Rectal smooth muscle tissue (tissue), 1 donor: ENCODE results near the gene TRABD2B.

Experiments
- H3K27ac ChIP-seq: one replicate; pipeline ENCODE4 v1.7.0; 2013; ENCODE audit warnings: low read depth, low read length, inconsistent platforms
- H3K27me3 ChIP-seq: one replicate; pipeline ENCODE4 v1.7.0; 2013; ENCODE audit warnings: low read length; ENCODE audit not compliant: control insufficient read depth, insufficient read depth
- H3K36me3 ChIP-seq: one replicate; pipeline ENCODE4 v1.7.0; 2013; ENCODE audit warnings: low read length; ENCODE audit not compliant: control insufficient read depth, insufficient read depth
- H3K4me1 ChIP-seq: one replicate; pipeline ENCODE4 v1.7.0; 2013; ENCODE audit warnings: low read length; ENCODE audit not compliant: control insufficient read depth, insufficient read depth
- H3K4me3 ChIP-seq: one replicate; pipeline ENCODE4 v1.7.0; 2013; ENCODE audit warnings: low read length
- H3K9ac ChIP-seq: one replicate; pipeline ENCODE4 v1.7.0; 2013; ENCODE audit warnings: low read length

TRABD2B gene

DNA sequence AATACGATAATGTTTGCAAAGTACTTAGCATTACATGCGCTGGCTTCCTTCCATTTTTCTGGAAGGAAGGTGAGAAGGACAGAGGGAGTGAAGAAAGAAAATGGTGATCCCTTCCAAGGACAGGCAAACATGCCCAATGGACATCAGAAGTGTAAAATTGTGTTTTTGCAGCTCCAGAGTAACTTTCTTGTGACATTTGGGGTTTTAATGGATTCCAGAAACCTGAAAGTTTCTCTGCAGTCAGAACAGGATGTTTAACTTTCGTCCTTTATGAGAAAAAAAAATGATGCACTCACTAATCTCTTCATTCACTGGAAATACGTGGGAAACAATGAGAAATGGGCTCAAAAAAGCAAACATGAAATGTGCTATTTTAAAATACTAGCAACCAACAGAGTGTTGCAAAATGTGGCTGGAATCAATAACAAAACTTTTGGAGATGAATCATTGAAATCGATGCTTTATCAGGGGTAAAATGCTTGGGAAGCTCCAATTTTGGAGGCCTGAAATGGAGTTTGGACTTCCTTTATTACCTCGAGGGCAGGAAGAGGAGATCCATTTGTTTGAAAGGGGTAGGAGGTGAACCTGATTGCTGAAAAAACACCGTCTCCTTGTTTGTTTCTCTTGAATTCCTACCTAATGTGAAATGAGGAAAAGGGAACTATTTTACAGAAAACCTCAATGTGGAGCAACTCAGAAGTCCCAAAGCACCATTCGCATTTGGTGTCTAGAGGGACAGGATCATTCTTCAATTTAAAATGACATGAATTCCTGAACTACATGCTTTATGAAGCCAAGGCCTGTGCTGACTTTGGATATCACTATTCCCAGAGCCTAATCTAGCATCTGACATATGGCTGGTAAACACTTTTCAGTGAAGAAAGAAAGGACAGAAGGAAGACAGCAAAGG lies 129.5 kb downstream of the TRABD2B start:
- no peak overlapping the region for H3K4me3 ChIP-seq
- H3K27me3 ChIP-seq, result no peaks in the 10 kb centered on the region
- H3K4me1 ChIP-seq, result no peaks in the 10 kb centered on the region
- H3K9ac ChIP-seq, result no peak overlapping the region
- H3K36me3 ChIP-seq, result no peaks in the 10 kb centered on the region
- no peak overlapping the region for H3K27ac ChIP-seq

DNA sequence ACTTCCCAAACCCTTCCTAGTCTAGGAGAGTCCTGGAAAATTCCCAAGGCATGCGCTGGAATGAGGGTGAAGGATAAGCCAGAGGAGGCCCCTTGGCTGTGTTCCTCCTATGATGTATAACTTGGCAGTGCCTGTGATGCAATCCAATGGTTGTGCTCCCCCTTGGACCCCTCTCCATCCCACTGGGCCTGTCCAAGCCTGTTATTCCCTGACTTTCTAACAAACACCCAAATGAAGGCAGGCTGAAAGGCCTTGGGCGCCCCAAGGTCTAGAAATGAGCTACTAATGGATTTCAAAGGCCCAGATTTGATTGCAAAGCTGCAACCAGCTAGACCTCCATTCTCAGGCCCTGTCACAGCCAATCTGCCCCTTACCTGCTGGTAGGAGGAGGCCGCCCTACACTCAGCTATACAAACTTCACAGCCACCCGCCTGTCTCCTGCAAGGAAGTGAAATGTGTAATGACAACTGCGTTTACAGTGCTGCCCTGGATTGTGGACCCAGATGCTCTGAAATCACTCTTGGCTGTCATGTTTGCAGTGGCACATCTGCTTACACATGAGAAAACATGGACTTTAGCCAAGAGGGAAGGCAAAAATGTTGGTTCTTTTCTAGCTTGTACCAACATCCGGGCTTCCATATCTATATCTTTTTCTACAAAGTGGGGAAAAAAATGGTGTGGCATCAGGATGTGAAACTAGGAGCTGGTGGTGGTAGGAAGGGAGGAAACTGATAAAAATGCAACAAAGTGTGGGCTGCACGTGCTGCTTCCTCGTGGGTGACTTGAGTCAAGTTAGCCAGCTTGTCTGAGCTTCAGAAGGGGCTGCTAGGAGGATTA lies 130.4 kb downstream of the TRABD2B start:
- Histone ChIP-seq H3K27ac (no peak overlapping the region), H3K36me3 (no peaks in the 10 kb centered on the region), H3K4me1 (no peaks in the 10 kb centered on the region), H3K4me3 (no peak overlapping the region), H3K9ac (no peak overlapping the region), H3K27me3 (no peaks in the 10 kb centered on the region)

DNA sequence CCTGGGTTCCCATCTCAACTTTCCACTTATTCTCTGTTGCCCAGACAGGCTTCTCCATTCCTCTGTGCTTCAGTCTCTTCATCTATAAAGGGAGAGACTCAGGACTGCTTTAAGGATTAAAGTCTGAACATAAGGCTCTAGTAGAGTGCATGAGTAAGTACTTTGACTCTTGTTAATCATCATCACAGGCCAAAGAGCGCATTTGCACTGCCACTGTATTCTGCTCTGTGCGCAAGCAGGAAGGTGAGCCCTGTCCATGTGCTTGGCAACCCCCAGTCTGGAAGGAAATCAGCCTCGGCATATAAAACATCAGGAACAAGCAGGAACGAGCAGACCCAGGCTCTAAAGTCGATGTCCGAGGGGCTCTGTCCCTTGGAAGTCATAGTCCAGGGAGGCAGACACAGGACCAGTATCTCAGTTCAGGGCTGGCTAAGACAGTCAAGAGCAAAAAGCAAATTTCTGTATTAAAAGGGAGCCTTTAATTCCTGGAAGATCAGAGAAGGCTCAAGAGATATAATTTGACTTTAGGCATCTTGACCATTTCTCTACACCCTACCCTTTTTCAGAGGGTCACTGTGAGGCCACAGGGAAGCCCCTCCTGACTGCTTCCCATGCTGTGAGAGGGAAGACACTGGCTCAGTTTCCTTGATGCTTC lies 131.2 kb downstream of the TRABD2B start:
- no peak overlapping the region for H3K4me3 ChIP-seq
- no peaks in the 10 kb centered on the region for H3K36me3 ChIP-seq
- no peak overlapping the region for H3K27ac ChIP-seq
- H3K9ac ChIP-seq, result no peak overlapping the region
- H3K27me3 ChIP-seq, result no peaks in the 10 kb centered on the region
- H3K4me1 ChIP-seq, result no peaks in the 10 kb centered on the region

DNA sequence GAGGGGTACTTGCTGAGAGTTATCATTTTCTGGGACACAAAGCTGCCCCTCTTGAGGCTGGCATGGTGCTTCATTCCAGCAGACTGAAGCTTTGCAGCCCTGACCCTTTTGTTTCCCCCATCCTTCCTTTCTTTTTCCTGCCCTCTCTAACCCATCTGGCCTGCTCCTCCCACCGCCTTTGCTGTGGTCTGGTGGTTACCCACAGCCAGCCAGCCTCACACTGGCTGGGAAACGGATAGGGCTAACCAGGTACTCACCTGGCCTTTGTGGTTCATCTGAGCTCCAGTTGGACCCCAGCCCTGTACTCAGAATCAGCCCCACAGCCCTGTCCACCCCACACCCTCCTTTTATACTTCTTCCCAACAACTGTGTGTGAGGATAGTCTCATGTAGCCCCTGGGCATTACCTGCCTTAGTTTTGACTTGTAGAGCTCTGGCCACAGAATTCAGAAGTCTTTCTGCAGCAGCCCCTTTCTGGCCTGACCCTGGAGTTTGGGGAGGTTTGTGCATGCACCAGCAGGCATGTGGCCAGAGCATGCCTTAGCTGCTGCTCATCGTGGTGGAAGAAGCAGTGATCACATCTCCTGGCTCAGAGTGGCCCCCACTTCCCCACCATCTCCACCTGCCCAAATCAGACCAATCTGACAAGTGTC lies 138.0 kb downstream of the TRABD2B start:
- no peaks in the 10 kb centered on the region for H3K4me1 ChIP-seq
- no peaks in the 10 kb centered on the region for H3K27me3 ChIP-seq
- no peak overlapping the region for H3K4me3 ChIP-seq
- H3K27ac ChIP-seq, result no peak overlapping the region
- no peak overlapping the region for H3K9ac ChIP-seq
- H3K36me3 ChIP-seq, result no peaks in the 10 kb centered on the region

DNA sequence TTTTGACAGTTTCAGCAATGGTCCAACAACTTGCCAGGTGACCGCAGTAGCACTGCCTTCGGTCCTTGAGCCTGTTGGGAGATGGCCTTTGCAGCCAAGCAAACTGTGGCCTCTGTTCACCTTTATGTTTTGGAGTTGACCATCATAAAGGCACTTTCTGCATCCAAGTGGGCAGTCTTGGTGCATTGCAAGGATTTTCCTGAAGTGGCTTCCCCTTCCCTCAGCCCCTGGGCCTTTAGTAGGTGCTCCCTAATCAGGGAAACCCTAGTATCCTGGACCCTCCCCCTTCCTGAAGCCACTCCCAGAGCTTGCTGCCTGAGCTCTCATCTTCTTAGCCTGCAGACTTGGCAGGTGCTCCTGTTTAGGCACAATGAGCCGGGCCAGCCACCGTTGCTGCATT lies 140.2 kb downstream of the TRABD2B start:
- no peak overlapping the region for H3K9ac ChIP-seq
- no peak overlapping the region for H3K4me3 ChIP-seq
- no peaks in the 10 kb centered on the region for H3K36me3 ChIP-seq

DNA sequence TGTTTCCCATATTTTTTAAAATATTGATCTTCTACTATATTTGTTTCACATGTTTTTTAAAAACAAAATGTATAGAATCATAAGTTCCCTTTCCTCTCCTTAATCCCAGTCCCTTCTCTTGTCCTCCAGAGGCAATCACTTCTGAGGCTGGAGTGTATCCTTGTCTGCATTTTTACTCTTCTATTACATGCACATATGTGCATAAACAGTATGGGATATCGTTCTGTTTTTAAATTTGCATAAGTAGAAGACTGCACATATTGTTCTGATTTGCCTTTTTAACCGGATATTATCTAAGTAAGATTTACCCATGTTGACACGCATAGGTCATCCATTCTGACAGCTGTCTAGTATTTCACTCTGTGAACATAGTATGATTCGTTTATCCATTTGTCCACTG lies 142.0 kb downstream of the TRABD2B start:
- Histone ChIP-seq H3K4me1 (no peaks in the 10 kb centered on the region), H3K36me3 (no peaks in the 10 kb centered on the region), H3K4me3 (no peak overlapping the region), H3K9ac (no peak overlapping the region), H3K27me3 (no peaks in the 10 kb centered on the region), H3K27ac (no peak overlapping the region)

More for the DNA sequence above, 140.2 kb downstream of the TRABD2B start:
- Histone ChIP-seq H3K27ac (no peak overlapping the region), H3K4me1 (no peaks in the 10 kb centered on the region), H3K27me3 (no peaks in the 10 kb centered on the region)

DNA sequence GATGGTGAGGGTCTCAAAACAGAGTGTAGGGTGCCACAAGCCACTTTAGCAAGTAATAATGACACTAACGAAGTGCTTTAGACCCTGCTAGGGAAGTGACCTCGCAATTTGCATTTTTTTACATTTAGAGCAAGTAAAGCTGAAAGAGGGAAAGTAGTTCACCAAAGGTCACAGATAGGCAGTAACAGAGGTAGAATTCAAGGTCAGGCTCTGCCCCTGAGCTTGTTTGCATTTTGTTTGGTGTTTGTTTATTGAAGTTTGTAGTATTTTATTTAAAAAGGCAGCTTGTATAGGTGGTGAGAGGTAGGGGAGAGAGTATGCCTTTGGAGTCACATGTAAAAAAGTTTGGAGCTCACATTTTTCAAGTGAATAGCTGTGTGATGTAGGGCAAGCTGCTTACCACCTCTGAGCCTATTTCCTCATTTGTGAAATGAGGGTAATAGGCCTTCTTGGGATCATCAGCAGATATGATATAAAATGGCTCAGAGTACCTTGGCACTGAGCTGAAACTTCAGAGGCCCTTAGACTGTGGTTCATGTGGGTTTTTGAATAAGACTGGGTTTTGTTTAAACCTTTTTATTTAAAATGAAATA lies 142.5 kb downstream of the TRABD2B start:
- no peak overlapping the region for H3K4me3 ChIP-seq
- no peak overlapping the region for H3K27ac ChIP-seq
- H3K36me3 ChIP-seq, result no peaks in the 10 kb centered on the region
- H3K27me3 ChIP-seq, result no peaks in the 10 kb centered on the region
- H3K9ac ChIP-seq, result no peak overlapping the region
- no peaks in the 10 kb centered on the region for H3K4me1 ChIP-seq

DNA sequence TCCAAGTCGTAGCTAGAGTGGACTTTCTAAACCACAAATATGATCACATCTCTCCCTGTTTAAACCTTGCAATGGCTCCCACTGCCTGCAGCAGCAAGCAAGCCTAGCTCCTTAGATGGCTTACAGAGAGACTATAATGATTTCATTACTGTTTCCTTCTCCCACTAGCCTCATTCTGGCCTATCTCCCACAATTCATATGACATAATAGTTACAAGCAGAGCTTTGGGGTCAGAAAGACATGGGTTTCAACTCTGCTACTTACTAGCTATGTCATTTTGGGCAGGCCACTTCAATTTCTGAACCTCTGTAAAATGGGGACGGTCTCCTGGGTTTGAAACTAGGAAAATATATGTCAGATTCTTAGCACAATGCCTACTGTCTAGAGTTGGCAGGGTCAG lies 143.3 kb downstream of the TRABD2B start:
- Histone ChIP-seq H3K27ac (no peak overlapping the region), H3K4me3 (no peak overlapping the region), H3K4me1 (no peaks in the 10 kb centered on the region), H3K27me3 (no peaks in the 10 kb centered on the region), H3K9ac (no peak overlapping the region), H3K36me3 (no peaks in the 10 kb centered on the region)

DNA sequence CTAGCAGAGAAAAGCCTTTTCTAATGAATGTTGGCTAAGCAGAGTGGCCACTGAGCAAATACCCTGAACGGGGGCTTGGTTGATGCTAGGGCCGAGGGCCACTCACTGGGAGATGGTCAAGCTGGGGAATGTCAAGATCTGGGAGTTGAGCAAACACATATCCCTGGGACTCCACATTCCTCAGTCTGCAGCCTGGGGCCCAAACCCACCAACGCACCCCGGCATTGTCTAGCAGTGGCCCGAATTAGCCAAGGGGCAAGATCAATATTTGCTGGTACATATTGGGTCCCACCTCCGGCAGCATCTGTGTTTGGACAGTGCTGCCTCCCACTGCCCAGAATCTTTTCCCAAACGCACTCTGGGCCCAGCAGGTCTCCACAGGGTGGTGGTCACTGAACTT lies 144.1 kb downstream of the TRABD2B start:
- H3K9ac ChIP-seq, result no peak overlapping the region
- H3K27me3 ChIP-seq, result no peaks in the 10 kb centered on the region
- H3K4me3 ChIP-seq, result no peak overlapping the region
- no peak overlapping the region for H3K27ac ChIP-seq
- no peaks in the 10 kb centered on the region for H3K4me1 ChIP-seq
- no peaks in the 10 kb centered on the region for H3K36me3 ChIP-seq

DNA sequence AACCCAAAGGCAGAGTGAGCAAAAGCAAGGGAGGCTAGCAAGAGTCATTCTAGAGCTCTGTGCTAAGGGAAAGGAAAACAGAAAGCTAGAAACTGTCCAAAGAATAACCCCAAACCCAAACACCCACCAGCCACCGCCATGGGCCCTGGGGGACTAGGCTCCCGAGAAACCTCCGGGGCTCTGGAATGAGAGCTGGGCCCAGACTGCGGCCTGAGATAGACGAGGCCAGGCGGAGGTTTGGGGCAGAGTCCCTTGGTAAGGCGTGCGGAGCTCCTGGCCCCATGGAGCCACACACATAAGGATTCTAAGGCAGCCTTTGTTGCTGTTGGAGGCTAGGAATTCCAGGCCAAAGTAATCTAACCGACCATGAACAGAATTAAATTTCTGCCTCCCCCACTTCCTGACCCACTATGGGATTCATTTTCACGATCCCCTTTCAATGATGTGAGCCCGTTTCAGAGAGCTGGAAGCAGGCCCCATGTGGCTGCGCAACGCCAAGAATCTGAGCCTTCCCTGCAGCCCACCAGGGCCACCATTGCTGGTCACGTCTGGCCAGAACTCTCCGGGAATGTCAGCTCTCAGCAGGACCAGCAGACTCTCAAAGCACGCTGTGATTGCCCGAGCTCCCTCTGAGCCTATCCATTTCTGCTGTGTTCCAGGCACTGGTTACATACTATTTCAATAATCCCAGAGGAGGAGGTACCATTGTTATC lies 145.0 kb downstream of the TRABD2B start:
- Histone ChIP-seq H3K4me1 (no peaks in the 10 kb centered on the region), H3K36me3 (no peaks in the 10 kb centered on the region), H3K4me3 (no peak overlapping the region), H3K9ac (no peak overlapping the region), H3K27ac (no peak overlapping the region), H3K27me3 (no peaks in the 10 kb centered on the region)

DNA sequence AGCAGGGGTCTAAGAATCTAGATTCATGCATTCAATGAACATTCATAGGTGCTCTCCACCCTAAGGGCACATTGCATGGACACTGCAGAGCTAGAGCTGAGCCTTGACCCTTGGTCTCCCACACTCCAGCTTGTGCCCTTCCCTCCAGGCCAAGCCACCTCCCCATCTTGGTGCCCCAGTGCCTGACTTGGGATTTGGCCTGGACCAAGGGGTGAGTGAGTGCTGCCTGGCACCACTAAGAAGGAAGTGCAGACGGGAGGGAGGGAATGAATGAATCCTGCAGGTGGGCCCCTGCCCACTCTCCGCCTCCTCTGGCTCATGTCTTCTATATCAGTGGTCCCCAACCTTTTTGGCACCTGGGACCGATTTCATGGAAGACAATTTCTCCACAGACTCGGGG lies 146.7 kb downstream of the TRABD2B start:
- H3K4me3 ChIP-seq, result no peak overlapping the region
- no peaks in the 10 kb centered on the region for H3K36me3 ChIP-seq
- no peak overlapping the region for H3K9ac ChIP-seq
- no peak overlapping the region for H3K27ac ChIP-seq
- no peaks in the 10 kb centered on the region for H3K27me3 ChIP-seq
- H3K4me1 ChIP-seq, result no peaks in the 10 kb centered on the region
